Activated CD4-positive, alpha-beta memory T cell treated with anti-CD3 and anti-CD28 coated beads for 36 hours (primary cell): ENCODE measurements around the gene PRSS21. TPM values are rescaled to one million over a fixed set of nuclear protein-coding genes. Genes with fewer than 3 reads are reported as not detected.

Source experiments
- CTCF ChIA-PET: fragments of 350-600 bp; sonication (Branson Sonifier 250); formaldehyde crosslinking; loops from one replicate; lab custom pipeline; 2021; ENCODE audit warnings: antibody characterized with exemption, inconsistent platforms; lab: Charles Lee
- POLR2A ChIA-PET: fragments of 350-600 bp; sonication (Branson Sonifier 250); formaldehyde crosslinking; loops from one replicate; lab custom pipeline; 2021; ENCODE audit warnings: antibody characterized with exemption; lab: Charles Lee
- DNase-seq: peaks from one replicate; pipeline ENCODE4 v3.0.0-alpha.2; 2020
- H3K27ac Mint-ChIP-seq: one replicate; pipeline ENCODE4 v1.8.0; 2021; ENCODE audit warnings: mixed read lengths
- H3K27me3 Mint-ChIP-seq: one replicate; pipeline ENCODE4 v1.8.0; 2021; ENCODE audit warnings: mixed read lengths
- H3K36me3 Mint-ChIP-seq: one replicate; pipeline ENCODE4 v1.8.0; 2021; ENCODE audit warnings: mixed read lengths
- H3K4me1 Mint-ChIP-seq: one replicate; pipeline ENCODE4 v1.8.0; 2021; ENCODE audit warnings: low read depth, mixed read lengths
- H3K4me3 Mint-ChIP-seq: one replicate; pipeline ENCODE4 v1.8.0; 2021; ENCODE audit warnings: mild to moderate bottlenecking, mixed read lengths
- H3K9me3 Mint-ChIP-seq: one replicate; pipeline ENCODE4 v1.8.0; 2021; ENCODE audit warnings: mixed read lengths
- intact Hi-C: fragments of 100-400 bp; cut with micrococcal nuclease; formaldehyde crosslinking; loops from one replicate; pipeline ENCODE4 v1.15.1; 2023
- total RNA-seq, 2 experiments: library from RNA; stranded (reverse); gene quantifications; one replicate each; pipeline ENCODE4 v1.2.3, GENCODE V29; 2021

PRSS21 gene
- total RNA-seq, 2 experiments from 2014 or later, result 4.7 to 6.2 TPM

DNA sequence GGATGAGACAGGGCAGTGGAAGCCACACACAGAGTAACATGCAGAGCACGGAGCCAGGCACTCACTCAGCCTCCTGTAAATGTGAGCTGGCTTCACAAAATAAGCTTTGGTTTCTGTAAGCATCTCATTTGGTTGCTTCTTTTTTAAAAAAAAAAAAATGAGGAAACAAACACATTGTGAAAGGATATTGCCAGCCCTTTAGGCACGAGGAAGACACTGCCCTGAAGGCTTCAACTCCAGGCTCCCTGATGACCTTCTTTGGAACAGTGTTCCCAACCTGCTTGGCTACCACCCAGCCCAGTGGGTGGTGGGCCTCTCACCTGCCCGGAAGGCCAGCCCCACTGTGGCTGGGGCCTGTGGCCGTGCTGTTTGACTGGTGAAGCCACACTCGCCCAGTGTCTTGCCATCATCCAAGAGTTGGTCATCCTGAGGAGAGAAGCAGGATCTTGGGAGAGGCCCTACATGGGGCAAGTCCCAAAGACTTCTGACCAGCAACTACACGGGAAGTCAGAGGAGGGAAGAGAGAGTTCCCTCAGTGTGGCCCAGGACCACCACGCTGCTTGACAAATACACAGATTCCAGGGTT is 41.8 kb upstream of the PRSS21 start:
- H3K36me3 Mint-ChIP-seq, result peaks cover 22% of the 10 kb centered on the region
- H3K27me3 Mint-ChIP-seq, result no peaks in the 10 kb centered on the region
- ChIA-PET CTCF (interaction anchor here (1.7 kb wide), 1 partner anchor 93 kb away, joined by 9 read pairs; no protein-coding TSS in a partner anchor), POLR2A (interaction anchor here (1.2 to 3.6 kb wide), 2 partner anchors 12 to 22 kb away, joined by 3 to 19 read pairs; partner anchors contain the start of gene SRRM2)
- peak overlapping the region; percentile 48 for H3K4me3 Mint-ChIP-seq
- intact Hi-C loops, result loop anchor here (5.0 kb wide), 2 partner anchors 92 to 93 kb away; partner anchors contain the start of gene KCTD5
- no peaks in the 10 kb centered on the region for H3K9me3 Mint-ChIP-seq
- H3K4me1 Mint-ChIP-seq, result peaks cover 31% of the 10 kb centered on the region
- DNase-seq, result no peak
- H3K27ac Mint-ChIP-seq, result no peak overlapping the region

DNA sequence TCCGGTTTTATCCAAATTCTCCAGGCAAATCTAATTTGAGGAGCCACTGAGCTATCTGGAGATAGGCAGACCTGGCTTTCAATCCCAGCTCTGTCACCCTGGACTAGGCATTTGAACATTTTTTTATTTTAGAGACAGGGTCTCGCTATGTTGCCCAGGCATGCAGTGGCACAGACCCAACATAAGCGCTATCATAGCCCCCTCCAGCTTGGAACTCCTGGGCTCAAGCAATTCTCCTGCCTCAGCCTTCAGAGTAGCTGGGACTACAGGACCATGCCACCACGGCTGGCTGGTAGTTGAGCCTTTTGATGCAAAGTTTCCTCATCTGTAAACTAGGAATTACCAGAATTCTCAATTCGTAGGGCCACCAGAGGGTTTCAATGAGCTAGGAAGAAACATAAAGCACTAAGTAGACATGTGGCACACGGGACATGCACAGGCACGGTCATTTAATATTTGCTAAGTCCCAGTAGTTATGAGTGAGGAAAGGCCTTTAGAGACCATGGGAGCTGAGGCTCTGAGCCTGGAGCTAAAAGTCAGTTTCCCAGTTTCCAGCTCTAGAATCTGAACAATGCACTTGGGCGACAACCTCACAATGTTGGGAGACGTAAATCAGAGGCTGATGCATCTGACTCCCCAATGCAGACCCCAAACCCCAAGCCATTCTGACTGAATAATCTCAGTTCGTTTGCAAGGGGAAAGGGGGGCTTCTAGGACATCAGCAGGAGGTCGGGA is 41.1 kb upstream of the PRSS21 start:
- Mint-ChIP-seq H3K27ac (peak overlapping the region; percentile 89), H3K36me3 (peaks cover 20% of the 10 kb centered on the region), H3K9me3 (no peaks in the 10 kb centered on the region), H3K4me3 (peak overlapping the region; percentile 94), H3K27me3 (no peaks in the 10 kb centered on the region), H3K4me1 (peaks cover 31% of the 10 kb centered on the region)
- no peak for DNase-seq
- POLR2A ChIA-PET, result interaction anchor here (1.0 to 3.6 kb wide), 4 partner anchors 12 to 107 kb away, joined by 3 to 19 read pairs (median 3); partner anchors contain the start of genes FLYWCH2 and SRRM2
- CTCF ChIA-PET, result interaction anchor here (1.7 kb wide), 1 partner anchor 92 kb away, joined by 9 read pairs; no protein-coding TSS in a partner anchor
- intact Hi-C loops, result loop anchor here (5.0 kb wide), 2 partner anchors 91 to 94 kb away; partner anchors contain the start of gene KCTD5

DNA sequence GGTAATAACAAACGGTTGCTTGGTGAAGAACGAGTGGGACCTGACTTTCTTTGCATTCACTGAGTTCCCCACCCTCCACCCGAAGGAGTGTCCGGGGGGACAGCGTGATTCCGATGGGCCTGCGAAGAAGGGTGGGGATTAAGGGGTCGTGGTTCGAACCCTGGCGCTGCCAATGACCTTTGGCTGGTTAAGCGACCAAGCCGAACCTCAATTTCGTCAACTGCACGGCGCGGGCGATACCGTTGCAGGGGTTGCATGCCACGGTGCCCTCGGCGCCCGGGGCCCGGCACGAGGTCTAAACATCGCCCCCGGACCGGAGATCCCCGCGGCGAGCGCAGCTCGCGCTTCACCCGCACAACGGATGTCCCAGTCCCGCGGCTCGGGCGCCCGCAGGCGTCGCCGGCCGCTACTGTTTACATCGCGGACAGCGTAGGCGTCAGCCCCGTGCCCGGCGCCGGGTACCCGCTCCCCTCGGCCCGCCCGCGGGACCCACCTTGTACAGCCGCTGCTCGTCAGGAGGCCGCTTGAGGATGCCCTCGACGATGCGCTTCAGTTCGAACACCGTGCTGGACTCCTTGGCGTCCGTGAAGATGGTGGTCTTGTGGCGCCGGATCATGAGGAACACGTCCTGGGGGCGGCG is 40.4 kb upstream of the PRSS21 start:
- H3K36me3 Mint-ChIP-seq, result peaks cover 15% of the 10 kb centered on the region
- peak overlapping the region; percentile 94 for H3K4me3 Mint-ChIP-seq
- no peaks in the 10 kb centered on the region for H3K27me3 Mint-ChIP-seq
- intact Hi-C loops, result loop anchor here (1.0 to 5.0 kb wide), 3 partner anchors 24 to 94 kb away; partner anchors contain the start of genes KCTD5 and SRRM2
- H3K27ac Mint-ChIP-seq, result peak overlapping the region; percentile 89
- POLR2A ChIA-PET, result interaction anchor here (1.0 to 3.6 kb wide), 5 partner anchors 11 to 106 kb away, joined by 3 to 19 read pairs (median 3); partner anchors contain the start of genes FLYWCH2, PRSS33 and SRRM2
- peak; percentile 63 for DNase-seq
- H3K4me1 Mint-ChIP-seq, result peaks cover 31% of the 10 kb centered on the region
- no peaks in the 10 kb centered on the region for H3K9me3 Mint-ChIP-seq
- CTCF ChIA-PET, result interaction anchor here (1.7 to 2.7 kb wide), 2 partner anchors 92 kb away, joined by 9 to 14 read pairs; no protein-coding TSS in a partner anchor

DNA sequence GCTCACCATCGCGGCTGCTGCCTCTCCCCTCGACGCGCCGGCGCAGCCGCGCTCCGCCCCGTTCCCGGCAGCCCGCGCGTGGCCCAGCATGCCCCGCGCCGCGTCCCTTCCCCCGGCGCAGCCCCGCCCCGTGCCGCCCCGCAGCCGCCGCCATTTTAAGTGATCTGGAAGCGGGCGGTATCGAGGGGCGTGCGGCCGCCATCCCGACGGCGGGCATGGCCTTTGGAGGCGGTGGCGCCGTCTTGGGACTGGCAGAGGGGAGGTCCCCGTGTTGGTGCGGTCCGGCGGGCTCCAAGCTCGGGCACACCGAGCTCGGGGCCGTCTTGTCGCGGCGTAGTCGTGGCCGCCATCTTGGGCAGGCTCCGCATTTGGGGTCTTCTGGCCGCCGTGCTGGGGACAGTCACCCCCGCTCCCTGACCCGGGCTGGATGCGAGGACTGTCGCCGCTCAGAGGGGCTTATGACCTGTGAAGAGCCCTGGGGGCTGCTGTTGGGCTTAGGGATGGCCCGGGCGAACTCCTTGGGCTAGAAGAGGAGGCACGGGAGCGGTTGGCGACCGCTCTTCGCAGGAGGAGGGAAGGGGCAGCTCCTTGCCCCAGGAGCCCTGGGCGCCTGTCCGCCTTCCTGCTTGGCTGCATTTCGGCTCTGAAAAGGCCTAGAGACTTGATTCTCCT is 39.7 kb upstream of the PRSS21 start, which contains the start of gene ELOB:
TSS of gene ELOB (minus strand) at position 50 of the 672 bp plus-strand sequence. CDS start at position 9, 41 bp downstream.
- H3K9me3 Mint-ChIP-seq, result no peaks in the 10 kb centered on the region
- H3K36me3 Mint-ChIP-seq, result peaks cover 12% of the 10 kb centered on the region
- H3K27me3 Mint-ChIP-seq, result no peaks in the 10 kb centered on the region
- H3K4me3 Mint-ChIP-seq, result peak within 1 kb of the TSS; percentile 96
- intact Hi-C loops, result loop anchor here (1.0 to 5.0 kb wide), 3 partner anchors 25 to 95 kb away; partner anchors contain the start of genes KCTD5 and SRRM2
- DNase-seq, result peak; percentile 93
- H3K27ac Mint-ChIP-seq, result peak within 1 kb of the TSS; percentile 98
- CTCF ChIA-PET, result interaction anchor here (0.7 to 2.7 kb wide), 2 partner anchors 91 to 142 kb away, joined by 3 to 14 read pairs; no protein-coding TSS in a partner anchor
- POLR2A ChIA-PET, result interaction anchor here (0.6 to 3.6 kb wide), 5 partner anchors 10 to 91 kb away, joined by 4 to 19 read pairs (median 5); partner anchors contain the start of genes PRSS33 and SRRM2
- H3K4me1 Mint-ChIP-seq, result peaks cover 31% of the 10 kb centered on the region

DNA sequence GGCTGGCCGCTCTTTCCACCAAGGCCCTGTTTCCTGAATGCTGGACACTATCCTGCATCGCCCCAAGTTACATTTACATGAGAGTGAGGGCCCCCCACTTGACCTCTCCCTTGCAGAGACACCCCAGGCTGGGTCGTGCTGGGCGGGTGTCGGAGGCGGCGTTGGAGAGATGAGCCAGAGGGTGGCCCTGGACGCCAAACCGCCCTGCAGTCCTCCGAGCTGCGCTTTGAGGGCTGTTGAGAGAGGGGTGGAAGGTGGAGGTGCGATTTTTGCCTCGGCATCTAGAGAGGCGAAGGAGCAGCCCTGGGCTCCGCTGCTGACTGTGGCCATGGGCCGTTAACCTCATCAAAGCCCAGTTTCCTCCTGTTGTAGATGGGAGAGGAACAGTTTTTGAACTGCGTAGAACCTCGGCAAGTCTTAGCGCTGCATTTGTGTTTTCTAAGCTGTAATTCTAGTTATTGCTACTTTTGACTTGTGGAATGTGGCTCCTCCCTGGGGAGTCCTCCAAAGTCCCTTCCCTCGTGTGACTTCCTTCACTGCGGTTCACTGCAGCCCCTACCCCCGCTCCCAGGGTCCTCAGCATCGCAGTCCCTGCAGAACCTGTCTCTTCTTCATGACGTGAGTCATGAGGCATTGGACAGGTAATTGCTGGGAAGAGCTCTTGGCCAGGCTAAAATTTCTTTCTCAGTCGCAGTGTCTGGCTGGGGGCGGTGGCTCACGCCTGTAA is 39.0 kb upstream of the PRSS21 start:
- H3K36me3 Mint-ChIP-seq, result peaks cover 8% of the 10 kb centered on the region
- peak overlapping the region; percentile 98 for H3K27ac Mint-ChIP-seq

DNA sequence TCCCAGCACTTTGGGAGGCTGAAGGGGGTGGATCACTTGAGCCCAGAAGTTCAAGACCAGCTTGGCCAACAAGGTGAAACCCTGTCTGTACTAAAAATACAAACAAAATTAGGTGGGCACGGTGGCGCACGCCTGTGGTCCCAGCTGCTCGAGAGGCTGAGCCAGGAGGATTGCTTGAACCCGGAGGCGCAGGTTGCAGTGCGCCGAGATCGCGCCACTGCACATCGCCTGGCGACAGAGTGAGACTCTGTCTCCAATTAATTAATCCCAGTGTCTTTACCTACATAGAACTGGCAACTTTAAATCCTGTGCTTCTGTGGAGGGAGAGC is 38.4 kb upstream of the PRSS21 start:
- Mint-ChIP-seq H3K9me3 (no peaks in the 10 kb centered on the region), H3K27me3 (no peaks in the 10 kb centered on the region), H3K4me3 (peak overlapping the region; percentile 96), H3K4me1 (peaks cover 24% of the 10 kb centered on the region), H3K36me3 (peaks cover 5% of the 10 kb centered on the region), H3K27ac (peak overlapping the region; percentile 98)
- ChIA-PET CTCF (interaction anchor here (0.5 to 2.7 kb wide), 2 partner anchors 90 to 98 kb away, joined by 3 to 14 read pairs; no protein-coding TSS in a partner anchor), POLR2A (interaction anchor here (1.3 to 3.6 kb wide), 4 partner anchors 9 to 90 kb away, joined by 4 to 19 read pairs (median 5); partner anchors contain the start of genes PRSS33 and SRRM2)
- intact Hi-C loops, result loop anchor here (5.0 kb wide), 2 partner anchors 89 to 96 kb away; partner anchors contain the start of gene KCTD5
- DNase-seq, result no peak

More for the DNA sequence above, 39.0 kb upstream of the PRSS21 start:
- no peaks in the 10 kb centered on the region for H3K27me3 Mint-ChIP-seq
- peaks cover 25% of the 10 kb centered on the region for H3K4me1 Mint-ChIP-seq
- ChIA-PET CTCF (interaction anchor here (0.7 to 2.7 kb wide), 2 partner anchors 90 to 141 kb away, joined by 3 to 14 read pairs; no protein-coding TSS in a partner anchor), POLR2A (interaction anchor here (0.6 to 3.6 kb wide), 6 partner anchors 9 to 90 kb away, joined by 4 to 19 read pairs (median 5); partner anchors contain the start of genes PRSS33 and SRRM2)
- H3K9me3 Mint-ChIP-seq, result no peaks in the 10 kb centered on the region
- intact Hi-C loops, result loop anchor here (1.0 to 5.0 kb wide), 3 partner anchors 26 to 96 kb away; partner anchors contain the start of genes KCTD5 and SRRM2
- peak; percentile 39 for DNase-seq
- H3K4me3 Mint-ChIP-seq, result peak overlapping the region; percentile 96

DNA sequence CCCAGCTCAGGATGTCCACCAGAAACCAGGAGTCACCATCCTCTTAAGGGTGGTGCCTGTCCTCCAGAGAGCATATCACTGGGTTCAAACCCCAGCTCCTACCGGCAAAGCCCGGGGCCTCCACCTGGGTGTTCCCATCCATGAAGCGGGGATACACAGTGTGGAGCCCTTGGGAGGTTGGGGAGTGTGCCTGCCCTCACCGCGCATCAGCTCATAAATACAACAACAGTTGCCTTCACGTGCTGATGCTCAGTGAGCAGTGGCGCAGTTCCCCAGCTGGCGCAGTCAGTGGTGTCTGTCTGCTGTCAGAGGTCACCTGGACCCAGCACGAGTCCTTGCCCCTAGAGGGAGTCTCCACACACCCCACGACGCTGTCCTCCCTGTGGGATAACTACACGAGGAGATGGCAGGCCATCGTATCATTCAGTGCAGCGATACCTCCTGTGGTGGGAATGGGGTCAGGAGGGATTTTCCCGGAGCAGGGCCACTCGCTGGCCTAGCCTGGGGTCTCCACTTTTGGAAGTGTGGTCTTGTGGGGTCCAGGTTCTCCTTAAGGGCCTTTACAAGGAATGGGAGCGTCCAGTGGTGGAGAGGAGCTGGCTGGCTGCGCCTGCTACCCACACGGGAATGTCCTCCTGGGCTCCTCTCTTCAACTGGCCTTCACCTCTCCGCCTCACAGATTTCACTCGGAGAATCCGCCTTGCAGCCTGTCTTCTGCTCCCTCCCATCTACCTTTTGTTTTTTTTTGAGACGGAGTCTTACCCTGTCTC is 37.7 kb upstream of the PRSS21 start:
- intact Hi-C loops, result loop anchor here (5.0 kb wide), 2 partner anchors 88 to 97 kb away; partner anchors contain the start of gene KCTD5
- H3K4me1 Mint-ChIP-seq, result peaks cover 24% of the 10 kb centered on the region
- peaks cover 5% of the 10 kb centered on the region for H3K36me3 Mint-ChIP-seq
- ChIA-PET CTCF (interaction anchor here (0.5 to 2.7 kb wide), 2 partner anchors 89 to 98 kb away, joined by 3 to 14 read pairs; no protein-coding TSS in a partner anchor), POLR2A (interaction anchor here (1.4 to 3.6 kb wide), 3 partner anchors 8 to 26 kb away, joined by 4 to 19 read pairs (median 6); partner anchors contain the start of genes PRSS33 and SRRM2)
- peak overlapping the region; percentile 98 for H3K27ac Mint-ChIP-seq
- DNase-seq, result peak; percentile 7
- H3K4me3 Mint-ChIP-seq, result peak overlapping the region; percentile 96
- H3K9me3 Mint-ChIP-seq, result no peaks in the 10 kb centered on the region
- H3K27me3 Mint-ChIP-seq, result no peaks in the 10 kb centered on the region

DNA sequence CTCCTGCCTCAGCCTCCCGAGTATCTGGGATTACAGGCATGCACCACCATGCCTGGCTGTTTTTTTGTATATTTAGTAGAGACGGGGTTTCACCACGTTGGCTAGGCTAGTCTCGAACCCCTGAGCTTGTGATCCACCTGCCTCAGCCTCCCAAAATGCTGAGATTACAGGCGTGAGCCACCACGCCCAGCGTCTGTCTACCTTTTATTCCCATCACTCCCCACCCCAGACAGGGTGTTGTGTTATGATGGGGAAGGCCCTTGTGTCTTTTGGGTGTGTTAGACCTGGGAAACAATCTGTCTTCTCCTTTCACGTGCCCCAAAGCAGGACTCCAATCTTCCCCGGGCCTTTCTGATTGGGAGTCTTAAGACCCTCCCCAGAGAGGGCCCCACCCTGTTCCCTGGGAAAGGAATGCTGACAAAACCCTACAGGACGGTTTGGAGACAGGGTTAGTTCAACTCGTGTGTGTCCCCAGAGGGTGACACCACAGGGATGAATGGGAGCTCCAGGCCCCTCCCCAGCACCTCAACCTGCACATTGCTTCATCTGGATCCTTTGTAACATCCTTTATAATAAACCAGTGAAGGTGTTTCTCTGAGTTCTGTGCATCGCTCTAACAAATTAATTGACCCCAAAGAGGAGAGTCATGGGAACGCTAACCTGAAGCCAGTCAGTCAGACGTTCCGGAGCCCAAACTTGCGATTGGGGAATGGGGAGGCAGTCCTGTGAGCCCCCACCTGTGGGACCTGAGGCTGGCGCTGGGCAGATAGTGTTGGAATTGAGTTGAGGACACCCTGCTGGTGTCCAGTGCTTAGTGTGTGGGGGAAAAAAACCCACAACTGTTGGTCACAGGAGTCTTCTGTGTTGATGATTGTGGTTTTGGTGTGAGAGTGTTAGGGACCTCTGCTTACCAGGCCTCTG is 36.8 kb upstream of the PRSS21 start:
- POLR2A ChIA-PET, result no interaction called here
- peak; percentile 1 for DNase-seq
- Mint-ChIP-seq H3K27me3 (peaks cover 2% of the 10 kb centered on the region), H3K36me3 (peaks cover 5% of the 10 kb centered on the region), H3K9me3 (no peaks in the 10 kb centered on the region), H3K4me1 (peaks cover 26% of the 10 kb centered on the region), H3K4me3 (no peak overlapping the region), H3K27ac (no peak overlapping the region)
- CTCF ChIA-PET, result no interaction called here
- intact Hi-C loops, result loop anchor here (5.0 kb wide), 2 partner anchors 87 to 98 kb away; partner anchors contain the start of gene KCTD5
